Large intestine (tissue), 3 donors: ENCODE results near the gene ARHGEF17. TPM values are rescaled to one million over a fixed set of nuclear protein-coding genes. Genes with fewer than 3 reads are reported as not detected.

Experiments
- DNase-seq, 2 donors: peaks; one replicate each; pipeline versions ENCODE4 v3.0.0 to v3.0.0-alpha.2; 2013
- H3K27ac ChIP-seq: one replicate; pipeline ENCODE4 v1.5.1; 2013; ENCODE audit warnings: low read length
- H3K27me3 ChIP-seq: 2 replicates; pipeline ENCODE4 v1.6.1; 2013; ENCODE audit warnings: low read length; ENCODE audit not compliant: control insufficient read depth, insufficient read depth
- H3K36me3 ChIP-seq: 2 replicates; pipeline ENCODE4 v1.6.1; 2013; ENCODE audit warnings: low read length; ENCODE audit not compliant: control insufficient read depth, insufficient read depth
- H3K4me1 ChIP-seq: one replicate; pipeline ENCODE4 v1.6.1; 2013; ENCODE audit warnings: low read length; ENCODE audit not compliant: control insufficient read depth, insufficient read depth
- H3K4me3 ChIP-seq: one replicate; pipeline ENCODE4 v1.5.1; 2013; ENCODE audit warnings: low read length
- H3K9me3 ChIP-seq: one replicate; pipeline ENCODE4 v1.6.1; 2013; ENCODE audit warnings: mild to moderate bottlenecking, low read depth, low read length, moderate library complexity; ENCODE audit not compliant: control insufficient read depth
- WGBS: methylation state at CpG from one replicate; pipeline ENCODE4 v1.1.5; 2013; ENCODE audit warnings: low lambda C conversion rate; ENCODE audit not compliant: insufficient coverage; 5-methylcytosine and 5-hydroxymethylcytosine counted together
- polyA plus RNA-seq: library from polyadenylated mRNA; unstranded; fragments of 120-200 nt; gene quantifications from one replicate; pipeline ENCODE4 v1.2.1, GENCODE V29; 2013

ARHGEF17 gene
- polyA plus RNA-seq, 1 donor = 61.4 TPM

GRCh38 chr11:73344191-73344607, 36.1 kb downstream of the ARHGEF17 start:
- no CpG with 5 or more reads among the region's 20 CpGs for WGBS
- peaks cover 8% of the 10 kb centered on the region for H3K4me1 ChIP-seq
- no peak for DNase-seq
- H3K4me3 ChIP-seq = no peak overlapping the region
- H3K27me3 ChIP-seq = no peaks in the 10 kb centered on the region
- peaks cover 32% of the 10 kb centered on the region for H3K36me3 ChIP-seq
- no peaks in the 10 kb centered on the region for H3K9me3 ChIP-seq
- H3K27ac ChIP-seq = no peak overlapping the region

DNA sequence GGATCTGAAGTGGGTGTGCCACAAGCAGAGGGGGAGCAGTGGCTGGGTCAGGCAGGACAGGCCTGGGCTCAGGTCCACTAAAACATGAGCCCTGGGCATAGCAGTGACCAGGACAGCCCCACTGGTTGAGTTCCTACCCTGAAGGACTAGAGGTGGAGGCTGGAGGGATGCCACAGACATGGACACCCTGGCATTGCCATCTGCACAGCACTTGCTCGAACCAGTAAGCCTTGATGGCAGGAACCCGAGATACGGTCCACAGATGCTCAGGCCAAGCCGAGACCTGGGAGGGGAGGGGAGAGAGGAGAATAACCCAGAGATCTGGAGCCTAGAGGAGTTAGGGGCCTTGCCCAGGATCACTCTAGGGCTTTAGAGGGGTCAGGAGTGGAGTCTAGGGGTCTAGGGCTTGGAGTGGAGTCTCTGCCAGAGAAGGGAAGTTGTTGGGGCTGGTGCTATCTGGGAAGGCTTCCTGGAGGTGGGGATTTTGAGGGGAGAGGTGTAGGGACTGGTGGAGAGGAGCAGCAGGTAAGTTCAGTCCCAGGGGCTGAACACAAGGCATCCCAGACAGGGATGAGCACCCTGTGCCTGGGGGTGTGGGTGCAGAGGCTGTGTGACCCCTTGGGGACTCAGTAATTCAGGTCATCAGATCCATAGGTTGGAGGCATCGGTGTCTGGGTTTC, 37.5 kb downstream of the ARHGEF17 start:
- peaks cover 8% of the 10 kb centered on the region for H3K4me1 ChIP-seq
- no peak overlapping the region for H3K27ac ChIP-seq
- no peak overlapping the region for H3K4me3 ChIP-seq
- H3K36me3 ChIP-seq = peaks cover 29% of the 10 kb centered on the region
- no peak for DNase-seq
- H3K27me3 ChIP-seq = no peaks in the 10 kb centered on the region
- no CpG with 5 or more reads among the region's 5 CpGs for WGBS
- H3K9me3 ChIP-seq = no peaks in the 10 kb centered on the region

GRCh38 chr11:73346186-73346935, 38.3 kb downstream of the ARHGEF17 start:
- H3K4me3 ChIP-seq = no peak overlapping the region
- H3K9me3 ChIP-seq = no peaks in the 10 kb centered on the region
- H3K27ac ChIP-seq = no peak overlapping the region
- H3K36me3 ChIP-seq = peaks cover 29% of the 10 kb centered on the region
- WGBS = no CpG with 5 or more reads among the region's 10 CpGs
- H3K4me1 ChIP-seq = peaks cover 8% of the 10 kb centered on the region
- DNase-seq = no peak
- no peaks in the 10 kb centered on the region for H3K27me3 ChIP-seq

- Histone ChIP-seq H3K36me3 (peaks cover 27% of the 10 kb centered on the region), H3K9me3 (no peaks in the 10 kb centered on the region), H3K27ac (no peak overlapping the region), H3K4me1 (peaks cover 8% of the 10 kb centered on the region), H3K27me3 (no peaks in the 10 kb centered on the region), H3K4me3 (no peak overlapping the region)
- no CpG with 5 or more reads among the region's 12 CpGs for WGBS
- no peak for DNase-seq
Measured at GRCh38 chr11:73347067-73347466, 39.0 kb downstream of the ARHGEF17 start.

DNA sequence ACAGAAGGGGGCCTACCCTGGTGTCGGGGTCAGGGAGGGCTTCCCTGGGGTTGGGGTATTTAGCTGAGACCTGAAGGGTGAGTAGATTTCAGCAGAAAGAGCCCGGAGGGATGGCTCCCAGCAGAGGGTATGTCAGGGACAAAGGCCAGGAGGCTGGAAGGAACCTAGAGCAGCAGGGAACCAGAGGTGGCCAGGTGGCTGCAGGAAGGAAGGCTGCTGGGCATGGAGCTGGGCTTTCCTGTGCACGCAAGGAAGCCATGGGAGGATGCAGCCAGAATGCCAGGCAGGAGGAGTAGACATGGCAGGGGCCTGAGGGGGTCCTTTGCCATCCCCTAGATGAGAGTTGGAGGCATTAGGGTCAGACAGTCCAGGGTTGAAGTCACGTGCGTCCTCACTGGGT, 40.8 kb downstream of the ARHGEF17 start:
- no CpG with 5 or more reads among the region's 5 CpGs for WGBS
- no peaks in the 10 kb centered on the region for H3K4me1 ChIP-seq
- no peaks in the 10 kb centered on the region for H3K9me3 ChIP-seq
- H3K36me3 ChIP-seq = peaks cover 40% of the 10 kb centered on the region
- H3K4me3 ChIP-seq = no peak overlapping the region
- H3K27ac ChIP-seq = no peak overlapping the region
- no peak for DNase-seq
- no peaks in the 10 kb centered on the region for H3K27me3 ChIP-seq

- H3K4me1 ChIP-seq = no peaks in the 10 kb centered on the region
- H3K36me3 ChIP-seq = peaks cover 45% of the 10 kb centered on the region
- H3K4me3 ChIP-seq = no peak overlapping the region
- no peak for DNase-seq
- H3K9me3 ChIP-seq = no peaks in the 10 kb centered on the region
- WGBS = no CpG with 5 or more reads among the region's 6 CpGs
- H3K27me3 ChIP-seq = no peaks in the 10 kb centered on the region
- H3K27ac ChIP-seq = no peak overlapping the region
Measured at GRCh38 chr11:73349633-73350032, 41.6 kb downstream of the ARHGEF17 start.

DNA sequence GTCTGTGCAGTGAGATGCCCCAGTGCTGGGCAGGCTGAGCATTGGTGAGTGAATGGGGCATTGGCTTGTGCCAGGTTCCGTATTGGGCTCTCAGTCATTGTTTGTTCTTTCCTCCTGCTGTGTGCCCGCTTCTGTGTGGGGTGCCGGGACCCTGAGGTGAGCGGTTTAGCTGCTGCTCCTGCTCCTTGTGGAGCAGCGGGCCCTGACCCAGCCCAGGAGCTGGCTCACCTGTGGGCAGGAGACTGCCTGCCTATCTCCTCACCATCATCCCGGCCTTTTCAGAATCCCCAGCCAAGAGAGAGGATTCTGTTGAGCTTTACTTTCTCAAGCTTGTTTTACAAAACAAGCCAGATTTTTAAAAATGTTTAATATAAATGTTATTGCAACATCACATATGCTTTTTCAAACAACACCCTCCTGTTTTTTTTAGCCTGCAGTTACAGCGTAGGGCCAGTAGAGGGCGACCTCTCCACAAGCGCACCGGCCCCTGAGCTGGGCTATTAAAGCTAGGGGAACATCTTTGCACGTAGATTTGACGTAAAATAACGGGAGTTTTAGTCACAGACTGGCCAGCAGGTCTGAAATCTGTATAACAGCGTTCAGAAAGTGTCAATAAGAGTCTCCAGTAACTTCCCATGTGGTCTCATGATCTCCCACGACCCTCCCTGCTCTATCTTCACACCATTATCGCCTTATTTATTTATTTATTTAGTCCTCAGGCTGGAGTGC, 43.0 kb downstream of the ARHGEF17 start:
- Histone ChIP-seq H3K27me3 (no peaks in the 10 kb centered on the region), H3K27ac (no peak overlapping the region), H3K4me1 (no peaks in the 10 kb centered on the region), H3K9me3 (no peaks in the 10 kb centered on the region), H3K4me3 (no peak overlapping the region), H3K36me3 (peaks cover 59% of the 10 kb centered on the region)
- DNase-seq = peak in 1 of 2 donors; percentile 55
- 25% methylated on average over 4 of the region's 16 CpGs for WGBS

DNA sequence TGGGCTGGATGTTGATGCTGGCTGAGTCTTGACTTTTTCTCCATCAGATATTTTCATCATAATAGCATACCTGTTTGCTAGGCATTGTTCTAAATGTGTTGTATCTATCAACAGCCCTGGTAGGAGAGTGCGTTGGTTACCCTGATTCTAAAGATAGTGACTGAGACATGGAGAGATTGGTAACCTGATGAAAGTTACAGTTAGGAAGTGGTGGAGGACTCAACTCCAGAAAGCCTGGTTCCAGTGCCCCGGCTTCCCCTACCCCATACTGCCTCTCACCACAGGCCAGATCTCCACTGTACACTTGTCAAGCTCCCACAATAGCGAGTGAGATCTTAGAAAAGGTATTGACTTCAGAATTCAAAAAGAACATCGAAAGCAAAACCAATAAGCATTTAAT, 45.3 kb downstream of the ARHGEF17 start:
- H3K27ac ChIP-seq = no peak overlapping the region
- H3K27me3 ChIP-seq = no peaks in the 10 kb centered on the region
- H3K4me3 ChIP-seq = no peak overlapping the region
- no CpG with 5 or more reads among the region's 4 CpGs for WGBS
- no peak for DNase-seq
- H3K36me3 ChIP-seq = peaks cover 64% of the 10 kb centered on the region
- H3K9me3 ChIP-seq = no peaks in the 10 kb centered on the region
- no peaks in the 10 kb centered on the region for H3K4me1 ChIP-seq

GRCh38 chr11:73355109-73355508, 47.0 kb downstream of the ARHGEF17 start:
- Histone ChIP-seq H3K27ac (no peak overlapping the region), H3K9me3 (no peaks in the 10 kb centered on the region), H3K27me3 (no peaks in the 10 kb centered on the region), H3K4me3 (no peak overlapping the region), H3K36me3 (peaks cover 68% of the 10 kb centered on the region), H3K4me1 (no peaks in the 10 kb centered on the region)
- no CpG with 5 or more reads among the region's 4 CpGs for WGBS
- DNase-seq = no peak

- no peaks in the 10 kb centered on the region for H3K4me1 ChIP-seq
- peak overlapping the region; percentile 5 for H3K27ac ChIP-seq
- H3K4me3 ChIP-seq = no peak overlapping the region
- DNase-seq = no peak
- no peaks in the 10 kb centered on the region for H3K9me3 ChIP-seq
- H3K36me3 ChIP-seq = peaks cover 86% of the 10 kb centered on the region
- WGBS = 80% methylated on average over 1 of the region's 22 CpGs
- H3K27me3 ChIP-seq = no peaks in the 10 kb centered on the region
Measured at GRCh38 chr11:73356979-73357860, 49.1 kb downstream of the ARHGEF17 start.
